ES-I3 (cell line): Measurements from ENCODE around the gene GON7.

Experiments used
- H3K36me3 ChIP-seq: 2 replicates; pipeline ENCODE4 v1.6.1; 2013; ENCODE audit warnings: mild to moderate bottlenecking, low read length, control low read depth, moderate library complexity; ENCODE audit not compliant: insufficient read depth
- H3K4me1 ChIP-seq: 2 replicates; pipeline ENCODE4 v1.6.1; 2013; ENCODE audit warnings: mild to moderate bottlenecking, control low read depth, low read length; ENCODE audit not compliant: insufficient read depth
- H3K9ac ChIP-seq: 2 replicates; pipeline ENCODE4 v1.6.1; 2013; ENCODE audit warnings: low read depth, mild to moderate bottlenecking, low read length, moderate library complexity
- H3K9me3 ChIP-seq: 2 replicates; pipeline ENCODE4 v1.6.1; 2013; ENCODE audit warnings: mild to moderate bottlenecking, low read length, moderate library complexity; ENCODE audit not compliant: control insufficient read depth, insufficient read depth

GON7 gene

GRCh38 chr14:93220509-93220908 lies 13.6 kb upstream of the GON7 start:
- no peaks in the 10 kb centered on the region for H3K9me3 ChIP-seq
- H3K36me3 ChIP-seq: peaks cover 10% of the 10 kb centered on the region
- H3K4me1 ChIP-seq: no peaks in the 10 kb centered on the region
- H3K9ac ChIP-seq: no peak overlapping the region

GRCh38 chr14:93219103-93219726 lies 12.3 kb upstream of the GON7 start:
- no peak overlapping the region for H3K9ac ChIP-seq
- H3K9me3 ChIP-seq: no peaks in the 10 kb centered on the region
- no peaks in the 10 kb centered on the region for H3K4me1 ChIP-seq
- peaks cover 15% of the 10 kb centered on the region for H3K36me3 ChIP-seq

GRCh38 chr14:93214598-93214997 lies 7.7 kb upstream of the GON7 start:
- no peaks in the 10 kb centered on the region for H3K9me3 ChIP-seq
- H3K36me3 ChIP-seq: peaks cover 12% of the 10 kb centered on the region; the same call in 1 of the 2 replicates
- H3K9ac ChIP-seq: no peak overlapping the region
- no peaks in the 10 kb centered on the region for H3K4me1 ChIP-seq

- H3K36me3 ChIP-seq: peaks cover 12% of the 10 kb centered on the region; the same call in 1 of the 2 replicates
- H3K4me1 ChIP-seq: no peaks in the 10 kb centered on the region
- H3K9ac ChIP-seq: no peak overlapping the region
- H3K9me3 ChIP-seq: no peaks in the 10 kb centered on the region
These were observed 5.6 kb upstream of the GON7 start for GRCh38 chr14:93212432-93212831.

GRCh38 chr14:93207468-93208308 lies 823 bp upstream of the GON7 start:
- Histone ChIP-seq H3K9me3 (no peaks in the 10 kb centered on the region), H3K4me1 (no peaks in the 10 kb centered on the region), H3K36me3 (no peaks in the 10 kb centered on the region), H3K9ac (peak overlapping the region; percentile 98)

- H3K9ac ChIP-seq: no peak overlapping the region
- no peaks in the 10 kb centered on the region for H3K9me3 ChIP-seq
- H3K36me3 ChIP-seq: no peaks in the 10 kb centered on the region
- no peaks in the 10 kb centered on the region for H3K4me1 ChIP-seq
These were observed 5.6 kb downstream of the GON7 start for GRCh38 chr14:93201155-93201704.

GRCh38 chr14:93200553-93200952 lies 6.3 kb downstream of the GON7 start:
- Histone ChIP-seq H3K9ac (no peak overlapping the region), H3K9me3 (no peaks in the 10 kb centered on the region), H3K36me3 (no peaks in the 10 kb centered on the region), H3K4me1 (no peaks in the 10 kb centered on the region)

GRCh38 chr14:93199031-93199430 lies 7.8 kb downstream of the GON7 start:
- no peaks in the 10 kb centered on the region for H3K4me1 ChIP-seq
- H3K36me3 ChIP-seq: no peaks in the 10 kb centered on the region
- H3K9ac ChIP-seq: no peak overlapping the region
- H3K9me3 ChIP-seq: no peaks in the 10 kb centered on the region

GRCh38 chr14:93195316-93195999 lies 11.4 kb downstream of the GON7 start:
- Histone ChIP-seq H3K36me3 (no peaks in the 10 kb centered on the region), H3K4me1 (no peaks in the 10 kb centered on the region), H3K9me3 (no peaks in the 10 kb centered on the region), H3K9ac (no peak overlapping the region)

GRCh38 chr14:93186956-93187355 lies 19.9 kb downstream of the GON7 start:
- H3K9ac ChIP-seq: no peak overlapping the region
- no peaks in the 10 kb centered on the region for H3K4me1 ChIP-seq
- peaks cover 3% of the 10 kb centered on the region for H3K36me3 ChIP-seq

GRCh38 chr14:93186466-93186865 lies 20.4 kb downstream of the GON7 start:
- Histone ChIP-seq H3K9me3 (no peaks in the 10 kb centered on the region), H3K4me1 (no peaks in the 10 kb centered on the region), H3K36me3 (peaks cover 3% of the 10 kb centered on the region), H3K9ac (peak overlapping the region; percentile 15; the same call in 1 of the 2 replicates)

More at GRCh38 chr14:93186956-93187355, 19.9 kb downstream of the GON7 start:
- H3K9me3 ChIP-seq: no peaks in the 10 kb centered on the region

- H3K9me3 ChIP-seq: no peaks in the 10 kb centered on the region
- H3K9ac ChIP-seq: peak overlapping the region; percentile 80
- no peaks in the 10 kb centered on the region for H3K4me1 ChIP-seq
- peaks cover 3% of the 10 kb centered on the region for H3K36me3 ChIP-seq
These were observed 21.5 kb downstream of the GON7 start for GRCh38 chr14:93185349-93185720.

GRCh38 chr14:93184391-93185348 lies 22.2 kb downstream of the GON7 start, which contains the start of the genes LYSET and MOAP1:
LYSET (plus strand) TSS chr14:93185317; CDS start chr14:93185406, 89 bp downstream.
MOAP1 (minus strand) TSS chr14:93184897; CDS start chr14:93184242, 655 bp downstream.
- Histone ChIP-seq H3K9ac (peak within 1 kb of the TSS; percentile 80), H3K4me1 (no peaks in the 10 kb centered on the region), H3K36me3 (peaks cover 3% of the 10 kb centered on the region), H3K9me3 (no peaks in the 10 kb centered on the region)
